Measurements from ENCODE around the gene XYLT1.
"Not testable (repeated sequence)": the region's sequence is repeated elsewhere in the genome, so short reads cannot be mapped to it uniquely, and the experiment has no call there.

Gene XYLT1

GRCh38 chr16:17499223-17499902, 28.6 kb upstream of the XYLT1 start:
- H3K4me3 Mint-ChIP-seq = no peak overlapping the region
- no peaks in the 10 kb centered on the region for H3K4me1 Mint-ChIP-seq
- no peaks in the 10 kb centered on the region for H3K9me3 Mint-ChIP-seq
- H3K27me3 Mint-ChIP-seq = no peaks in the 10 kb centered on the region
- H3K27ac Mint-ChIP-seq = no peak overlapping the region
- H3K36me3 Mint-ChIP-seq = no peaks in the 10 kb centered on the region

- no peak overlapping the region for H3K4me3 Mint-ChIP-seq
- no peaks in the 10 kb centered on the region for H3K9me3 Mint-ChIP-seq
- no peaks in the 10 kb centered on the region for H3K27me3 Mint-ChIP-seq
- no peaks in the 10 kb centered on the region for H3K4me1 Mint-ChIP-seq
- no peaks in the 10 kb centered on the region for H3K36me3 Mint-ChIP-seq
- no peak overlapping the region for H3K27ac Mint-ChIP-seq
These were observed 26.9 kb upstream of the XYLT1 start for GRCh38 chr16:17497648-17498047.

GRCh38 chr16:17496891-17497290, 26.1 kb upstream of the XYLT1 start:
- Mint-ChIP-seq H3K4me1 (no peaks in the 10 kb centered on the region), H3K9me3 (no peaks in the 10 kb centered on the region), H3K27me3 (no peaks in the 10 kb centered on the region), H3K27ac (no peak overlapping the region), H3K4me3 (no peak overlapping the region), H3K36me3 (no peaks in the 10 kb centered on the region)

- Mint-ChIP-seq H3K4me1 (no peaks in the 10 kb centered on the region), H3K4me3 (no peak overlapping the region), H3K36me3 (no peaks in the 10 kb centered on the region), H3K27ac (no peak overlapping the region), H3K27me3 (no peaks in the 10 kb centered on the region), H3K9me3 (no peaks in the 10 kb centered on the region)
These were observed 22.3 kb upstream of the XYLT1 start for GRCh38 chr16:17493012-17493411.

- H3K4me1 Mint-ChIP-seq = no peaks in the 10 kb centered on the region
- no peaks in the 10 kb centered on the region for H3K9me3 Mint-ChIP-seq
- H3K27ac Mint-ChIP-seq = no peak overlapping the region
- no peak overlapping the region for H3K4me3 Mint-ChIP-seq
- no peaks in the 10 kb centered on the region for H3K27me3 Mint-ChIP-seq
- H3K36me3 Mint-ChIP-seq = no peaks in the 10 kb centered on the region
These were observed 20.4 kb upstream of the XYLT1 start for GRCh38 chr16:17491140-17491662.

GRCh38 chr16:17488506-17488905, 17.7 kb upstream of the XYLT1 start:
- no peak overlapping the region for H3K27ac Mint-ChIP-seq
- no peak overlapping the region for H3K4me3 Mint-ChIP-seq
- H3K4me1 Mint-ChIP-seq = no peaks in the 10 kb centered on the region
- H3K9me3 Mint-ChIP-seq = no peaks in the 10 kb centered on the region
- no peaks in the 10 kb centered on the region for H3K36me3 Mint-ChIP-seq
- no peaks in the 10 kb centered on the region for H3K27me3 Mint-ChIP-seq

- Mint-ChIP-seq H3K27me3 (no peaks in the 10 kb centered on the region), H3K4me3 (no peak overlapping the region), H3K36me3 (peaks cover 5% of the 10 kb centered on the region), H3K27ac (peak overlapping the region; percentile 14), H3K4me1 (no peaks in the 10 kb centered on the region), H3K9me3 (no peaks in the 10 kb centered on the region)
These were observed 12.6 kb upstream of the XYLT1 start for GRCh38 chr16:17483351-17483750.

GRCh38 chr16:17482341-17482740, 11.6 kb upstream of the XYLT1 start:
- H3K9me3 Mint-ChIP-seq, H3K4me1 Mint-ChIP-seq, H3K36me3 Mint-ChIP-seq, H3K27ac Mint-ChIP-seq, H3K27me3 Mint-ChIP-seq, H3K4me3 Mint-ChIP-seq: not testable (repeated sequence)

- Mint-ChIP-seq H3K27ac (no peak overlapping the region), H3K4me3 (no peak overlapping the region), H3K36me3 (peaks cover 5% of the 10 kb centered on the region), H3K9me3 (no peaks in the 10 kb centered on the region), H3K4me1 (peaks cover 3% of the 10 kb centered on the region), H3K27me3 (no peaks in the 10 kb centered on the region)
These were observed 11.0 kb upstream of the XYLT1 start for GRCh38 chr16:17481736-17482135.

GRCh38 chr16:17477260-17477545, 6.4 kb upstream of the XYLT1 start:
- not testable (repeated sequence) for H3K27ac Mint-ChIP-seq, H3K9me3 Mint-ChIP-seq, H3K4me3 Mint-ChIP-seq, H3K36me3 Mint-ChIP-seq, H3K27me3 Mint-ChIP-seq
- peaks cover 19% of the 10 kb centered on the region for H3K4me1 Mint-ChIP-seq

- no peaks in the 10 kb centered on the region for H3K9me3 Mint-ChIP-seq
- H3K27me3 Mint-ChIP-seq = no peaks in the 10 kb centered on the region
- H3K36me3 Mint-ChIP-seq = peaks cover 2% of the 10 kb centered on the region
- H3K4me3 Mint-ChIP-seq = no peak overlapping the region
- peaks cover 19% of the 10 kb centered on the region for H3K4me1 Mint-ChIP-seq
- peak overlapping the region; percentile 6 for H3K27ac Mint-ChIP-seq
These were observed 5.9 kb upstream of the XYLT1 start for GRCh38 chr16:17476414-17477259.

GRCh38 chr16:17475104-17475503, 4.3 kb upstream of the XYLT1 start:
- no peaks in the 10 kb centered on the region for H3K27me3 Mint-ChIP-seq
- no peak overlapping the region for H3K27ac Mint-ChIP-seq
- H3K4me3 Mint-ChIP-seq = no peak overlapping the region
- no peaks in the 10 kb centered on the region for H3K36me3 Mint-ChIP-seq
- no peaks in the 10 kb centered on the region for H3K9me3 Mint-ChIP-seq
- H3K4me1 Mint-ChIP-seq = peaks cover 19% of the 10 kb centered on the region

GRCh38 chr16:17474572-17474971, 3.8 kb upstream of the XYLT1 start:
- H3K27ac Mint-ChIP-seq = peak overlapping the region; percentile 25
- peaks cover 23% of the 10 kb centered on the region for H3K4me1 Mint-ChIP-seq

GRCh38 chr16:17474037-17474436, 3.3 kb upstream of the XYLT1 start:
- Mint-ChIP-seq H3K36me3 (no peaks in the 10 kb centered on the region), H3K4me3 (peak overlapping the region; percentile 8), H3K4me1 (peaks cover 28% of the 10 kb centered on the region), H3K27ac (peak overlapping the region; percentile 85), H3K27me3 (no peaks in the 10 kb centered on the region), H3K9me3 (no peaks in the 10 kb centered on the region)

More at GRCh38 chr16:17474572-17474971, 3.8 kb upstream of the XYLT1 start:
- H3K9me3 Mint-ChIP-seq = no peaks in the 10 kb centered on the region
- H3K36me3 Mint-ChIP-seq = no peaks in the 10 kb centered on the region
- peak overlapping the region; percentile 8 for H3K4me3 Mint-ChIP-seq
- no peaks in the 10 kb centered on the region for H3K27me3 Mint-ChIP-seq

GRCh38 chr16:17471719-17472461, 1.1 kb upstream of the XYLT1 start:
- peaks cover under 1% of the 10 kb centered on the region for H3K36me3 Mint-ChIP-seq
- no peaks in the 10 kb centered on the region for H3K9me3 Mint-ChIP-seq
- no peaks in the 10 kb centered on the region for H3K27me3 Mint-ChIP-seq
- H3K4me1 Mint-ChIP-seq = peaks cover 48% of the 10 kb centered on the region
- H3K4me3 Mint-ChIP-seq = peak overlapping the region; percentile 79
- H3K27ac Mint-ChIP-seq = no peak overlapping the region
